ENCODE data around the gene ST3GAL5. TPM values are rescaled to one million over a fixed set of nuclear protein-coding genes. Genes with fewer than 3 reads are reported as not detected.

Gene ST3GAL5
- total RNA-seq, 1 donor from 2014 or later, result 76.7 TPM

GRCh38 chr2:85921659-85922058, 32.9 kb upstream of the ST3GAL5 start:
- intact Hi-C loops (cut with DNase I), result no loop called here
- no peaks in the 10 kb centered on the region for H3K27me3 ChIP-seq
- H3K4me1 ChIP-seq, result peaks cover 12% of the 10 kb centered on the region
- no peak overlapping the region for H3K27ac ChIP-seq
- H3K36me3 ChIP-seq, result no peaks in the 10 kb centered on the region
- no peak for DNase-seq
- TF ChIP-seq CTCF (IDR thresholded peaks at IDR 0.05), result no peak
- H3K4me3 ChIP-seq, result no peak overlapping the region
- no peak for ATAC-seq
- no peaks in the 10 kb centered on the region for H3K9me3 ChIP-seq

- peaks cover 12% of the 10 kb centered on the region for H3K4me1 ChIP-seq
- no peak for ATAC-seq
- DNase-seq, result no peak
- H3K27ac ChIP-seq, result no peak overlapping the region
- no peaks in the 10 kb centered on the region for H3K9me3 ChIP-seq
- intact Hi-C loops (cut with DNase I), result no loop called here
- no peak for TF ChIP-seq CTCF (IDR thresholded peaks at IDR 0.05)
- H3K4me3 ChIP-seq, result no peak overlapping the region
- H3K36me3 ChIP-seq, result no peaks in the 10 kb centered on the region
- H3K27me3 ChIP-seq, result no peaks in the 10 kb centered on the region
Observed at GRCh38 chr2:85920810-85921545, 32.2 kb upstream of the ST3GAL5 start.

GRCh38 chr2:85917887-85918795, 29.4 kb upstream of the ST3GAL5 start:
- H3K9me3 ChIP-seq, result no peaks in the 10 kb centered on the region
- ATAC-seq, result no peak
- no peak overlapping the region for H3K4me3 ChIP-seq
- H3K4me1 ChIP-seq, result no peaks in the 10 kb centered on the region
- H3K27me3 ChIP-seq, result no peaks in the 10 kb centered on the region
- no peak for TF ChIP-seq CTCF (IDR thresholded peaks at IDR 0.05)
- intact Hi-C loops (cut with DNase I), result no loop called here
- no peak overlapping the region for H3K27ac ChIP-seq
- DNase-seq, result no peak
- H3K36me3 ChIP-seq, result no peaks in the 10 kb centered on the region

GRCh38 chr2:85915606-85916303, 27.0 kb upstream of the ST3GAL5 start:
- TF ChIP-seq CTCF (IDR thresholded peaks at IDR 0.05), result no peak
- ATAC-seq (no peak), DNase-seq (no peak)
- Histone ChIP-seq H3K4me1 (peaks cover 4% of the 10 kb centered on the region), H3K4me3 (no peak overlapping the region), H3K9me3 (no peaks in the 10 kb centered on the region), H3K36me3 (no peaks in the 10 kb centered on the region), H3K27me3 (no peaks in the 10 kb centered on the region), H3K27ac (no peak overlapping the region)
- intact Hi-C loops (cut with DNase I), result no loop called here

GRCh38 chr2:85914922-85915321, 26.1 kb upstream of the ST3GAL5 start:
- no peak for TF ChIP-seq CTCF (IDR thresholded peaks at IDR 0.05)
- intact Hi-C loops (cut with DNase I), result no loop called here

More at GRCh38 chr2:85914922-85915321, 26.1 kb upstream of the ST3GAL5 start:
- no peak for DNase-seq
- Histone ChIP-seq H3K4me3 (no peak overlapping the region), H3K4me1 (peaks cover 4% of the 10 kb centered on the region), H3K36me3 (no peaks in the 10 kb centered on the region), H3K9me3 (no peaks in the 10 kb centered on the region), H3K27ac (no peak overlapping the region), H3K27me3 (no peaks in the 10 kb centered on the region)
- ATAC-seq, result no peak

Measured in upper lobe of right lung (tissue), 1 donor.